K562 (cell line): ENCODE results near the gene VPS13D. TPM values are rescaled to one million over a fixed set of nuclear protein-coding genes. Genes with fewer than 3 reads are reported as not detected.

Source experiments
- ARID3B ChIP-seq: fragments of 250-450 bp; sonication (Bioruptor Pico); IDR thresholded peaks from 2 replicates; pipeline ENCODE4 v1.4.0; 2020; ENCODE audit warnings: borderline replicate concordance
- CHAMP1 ChIP-seq: fragments of 450-650 bp; IDR thresholded peaks from 2 replicates; pipeline ENCODE4 v1.6.1; 2016; ENCODE audit warnings: mild to moderate bottlenecking
- CREBBP ChIP-seq: IDR thresholded peaks from one replicate; pipeline ENCODE4 v1.6.1; 2012; ENCODE audit warnings: low read depth, mild to moderate bottlenecking, control low read depth, inconsistent platforms, low read length
- EHMT2 ChIP-seq: fragments of 450-650 bp; IDR thresholded peaks from 2 replicates; pipeline ENCODE4 v1.6.1; 2018; ENCODE audit warnings: antibody characterized with exemption
- ETV1 ChIP-seq: fragments of 450-650 bp; conservative IDR thresholded peaks from 2 replicates; pipeline ENCODE4 v1.6.1; 2016; ENCODE audit warnings: missing genetic modification characterization, control low read depth, low read depth, missing compliant biosample characterization
- GATAD2A ChIP-seq: fragments of 450-650 bp; IDR thresholded peaks from 2 replicates; pipeline ENCODE4 v1.6.1; 2017
- MEIS2 ChIP-seq: fragments of 450-650 bp; IDR thresholded peaks from 2 replicates; pipeline ENCODE4 v1.6.1; 2014; ENCODE audit warnings: mild to moderate bottlenecking; ENCODE audit not compliant: partially characterized antibody
- MNT ChIP-seq, 2 experiments: fragments of 450-650 bp; conservative IDR thresholded peaks; 2 replicates each; pipeline ENCODE4 v1.6.1; 2017; ENCODE audit warnings: mild to moderate bottlenecking in 2 of 2, moderate library complexity in 2 of 2
- POLR2B ChIP-seq: fragments of 450-650 bp; IDR thresholded peaks from 2 replicates; pipeline ENCODE4 v1.6.1; 2018; ENCODE audit warnings: low read depth; ENCODE audit not compliant: partially characterized antibody
- RAD21 ChIP-seq, 2 experiments: fragments of 250-450 bp in 1 of 2; fragments of 450-650 bp in 1 of 2; sonication (Bioruptor Pico) in 1 of 2; formaldehyde crosslinking in 1 of 2; IDR thresholded peaks in 1 of 2; conservative IDR thresholded peaks in 1 of 2; 2 replicates each; pipeline versions ENCODE4 v1.4.0 to v1.8.0; 2020 to 2022; ENCODE audit warnings: mild to moderate bottlenecking in 2 of 2, moderate library complexity in 1 of 2
- TCF3 ChIP-seq: sonication (generic); formaldehyde crosslinking; IDR thresholded peaks from 2 replicates; pipeline ENCODE4 v1.4.0; 2020; ENCODE audit warnings: mild to moderate bottlenecking, missing genetic modification reagents
- TEAD1 ChIP-seq, 2 experiments: fragments of 450-650 bp in 1 of 2; sonication (generic) in 1 of 2; formaldehyde crosslinking; IDR thresholded peaks; 2 replicates each; pipeline versions ENCODE4 v1.4.0 to v1.8.0; 2020 to 2022; ENCODE audit warnings: mild to moderate bottlenecking in 2 of 2, missing genetic modification reagents in 1 of 2
- U2AF2 ChIP-seq: fragments of 200-400 bp; formaldehyde crosslinking; optimal IDR thresholded peaks from 2 replicates; pipeline ENCODE3; 2017; ENCODE audit warnings: low read depth, mild to moderate bottlenecking, low read length
- ZBTB2 ChIP-seq: fragments of 450-650 bp; IDR thresholded peaks from 2 replicates; pipeline ENCODE4 v1.6.1; 2016; ENCODE audit warnings: antibody characterized with exemption
- ZKSCAN8 ChIP-seq: fragments of 200-800 bp; sonication (Bioruptor generic); IDR thresholded peaks from 2 replicates; pipeline ENCODE4 v1.6.1; 2016; ENCODE audit warnings: missing genetic modification characterization, missing compliant biosample characterization
- ZNF280B ChIP-seq: fragments of 250-450 bp; sonication (Bioruptor Pico); IDR thresholded peaks from 2 replicates; pipeline ENCODE4 v1.5.1; 2021; ENCODE audit warnings: mild to moderate bottlenecking
- ZNF347 ChIP-seq: fragments of 450-650 bp; formaldehyde crosslinking; IDR thresholded peaks from 2 replicates; pipeline ENCODE4 v1.4.0; 2020; ENCODE audit warnings: low read depth, mild to moderate bottlenecking, moderate library complexity
- ZNF445 ChIP-seq: fragments of 250-450 bp; sonication (Bioruptor Pico); IDR thresholded peaks from 2 replicates; pipeline ENCODE4 v1.4.0; 2020; ENCODE audit warnings: low read depth, mild to moderate bottlenecking, moderate library complexity
- ZNF586 ChIP-seq: fragments of 450-650 bp; formaldehyde crosslinking; conservative IDR thresholded peaks from 2 replicates; pipeline ENCODE4 v1.4.0; 2020; ENCODE audit warnings: mild to moderate bottlenecking, moderate library complexity
- ZNF778 ChIP-seq: fragments of 450-650 bp; formaldehyde crosslinking; IDR thresholded peaks from 2 replicates; pipeline ENCODE4 v1.4.0; 2020; ENCODE audit warnings: mild to moderate bottlenecking, moderate library complexity
- polyA plus RNA-seq, 8 experiments: library from polyadenylated mRNA; depleted of rRNA in 4 of 8; stranded (reverse) in 5 of 8; unstranded in 3 of 8; fragments of >200 nt; fragmentation: Nextera tagmentation in 2 of 8; fragmentation: Illumina TruSeq in 1 of 8; extraction: Ambion mirVana in 2 of 8; extraction: Trizol in 1 of 8; gene quantifications; 2 replicates each; pipeline versions ENCODE4 v1.2.1 to v1.2.3, GENCODE V29; 2011 to 2014; ENCODE audit warnings: inconsistent platforms in 1 of 8, missing spikeins in 1 of 8
- total RNA-seq, 7 experiments: library from RNA; depleted of rRNA in 6 of 7; stranded (reverse); fragments of >200 nt in 6 of 7; fragmentation: Illumina TruSeq in 2 of 7; extraction: Trizol in 2 of 7; gene quantifications; 2 replicates each; pipeline versions ENCODE4 v1.2.1 to v1.2.3, GENCODE V29; 2011 to 2021; ENCODE audit warnings: low replicate concordance in 1 of 7

The VPS13D gene
- total and polyA plus RNA-seq, 9 of the 15 experiments (the other 6 are each of a cell fraction or from before 2014, with no cell fraction given): 6.1 to 51.5 (median 38.5) TPM

- TF ChIP-seq ZNF280B (no peak), MEIS2 (peak; percentile 44), ZBTB2 (peak; percentile 55; the same call in 1 of the 2 replicates), ZNF347 (CRISPR knock-in tag) (no peak), EHMT2 (peak; percentile 91), ZNF586 (CRISPR knock-in tag) (no peak), TEAD1 (CRISPR knock-in tag; IDR thresholded peaks at IDR 0.05) (no peak), ZKSCAN8 (no peak), ZNF778 (CRISPR knock-in tag) (no peak), CREBBP (no peak), GATAD2A (peak; percentile 86; the same call in 1 of the 2 replicates), U2AF2 (no peak), TCF3 (CRISPR knock-in tag) (peak; percentile 69), ETV1 (no peak), CHAMP1 (peak; percentile 53; the same call in 1 of the 2 replicates), ARID3B (CRISPR knock-in tag) (no peak), MNT (conservative IDR thresholded peaks at IDR 0.05) (0 out of 4 replicates have a peak, but pooled peaks of 1 of the 2 experiments have one; percentile 21), ZNF445 (no peak), RAD21 (CRISPR knock-in tag; conservative IDR thresholded peaks at IDR 0.05 in 1 of 2, IDR thresholded peaks at IDR 0.05 in 1 of 2) (peak in 1 of 2 experiments; percentile 21; a peak in 2 of 4 replicates), POLR2B (no peak)
Observed at GRCh38 chr1:12408662-12409061, 178.8 kb downstream of the VPS13D start (continued).
